GM12872 (cell line): ENCODE data around the gene CYSTM1.
A peak's percentile ranks its signal among the peaks of the same experiment; 100 is the strongest.

Experiments
- CTCF ChIP-seq: IDR thresholded peaks from 3 replicates; pipeline ENCODE4 v1.5.1; 2011; ENCODE audit warnings: low read depth, mild to moderate bottlenecking, low read length, moderate library complexity; ENCODE audit not compliant: insufficient read depth

The CYSTM1 gene

GRCh38 chr5:140224658-140225057 is 49.7 kb downstream of the CYSTM1 start:
- no peak for TF ChIP-seq CTCF

GRCh38 chr5:140225396-140225795 is 50.4 kb downstream of the CYSTM1 start:
- TF ChIP-seq CTCF, result no peak

- peak; percentile 32; the same call in 1 of the 3 replicates for TF ChIP-seq CTCF
Observed at GRCh38 chr5:140227046-140227445, 52.1 kb downstream of the CYSTM1 start.

GRCh38 chr5:140228364-140228837 is 53.4 kb downstream of the CYSTM1 start:
- TF ChIP-seq CTCF, result no peak

GRCh38 chr5:140230373-140230772 is 55.4 kb downstream of the CYSTM1 start:
- TF ChIP-seq CTCF, result no peak

GRCh38 chr5:140232731-140233130 is 57.7 kb downstream of the CYSTM1 start:
- TF ChIP-seq CTCF, result no peak

- no peak for TF ChIP-seq CTCF
Observed at GRCh38 chr5:140234377-140234989, 59.5 kb downstream of the CYSTM1 start.
